VCaP (cell line): ENCODE measurements around the gene OR10D3.
"Not testable (repeated sequence)": the region's sequence is repeated elsewhere in the genome, so short reads cannot be mapped to it uniquely, and the experiment has no call there.

Source experiments
- H3K27ac ChIP-seq: fragments of 450-650 bp; 2 replicates; pipeline ENCODE4 v1.5.1; 2017
- TF ChIP-seq, protein P1 (sequence below): fragments of 450-650 bp; conservative IDR thresholded peaks from 2 replicates; pipeline ENCODE4 v1.5.1; 2017; ENCODE audit warnings: mild to moderate bottlenecking, moderate library complexity

OR10D3 gene

GRCh38 chr11:124160986-124161385, 22.2 kb upstream of the OR10D3 start:
- H3K27ac ChIP-seq = no peak overlapping the region
- TF ChIP-seq, protein P1, sequence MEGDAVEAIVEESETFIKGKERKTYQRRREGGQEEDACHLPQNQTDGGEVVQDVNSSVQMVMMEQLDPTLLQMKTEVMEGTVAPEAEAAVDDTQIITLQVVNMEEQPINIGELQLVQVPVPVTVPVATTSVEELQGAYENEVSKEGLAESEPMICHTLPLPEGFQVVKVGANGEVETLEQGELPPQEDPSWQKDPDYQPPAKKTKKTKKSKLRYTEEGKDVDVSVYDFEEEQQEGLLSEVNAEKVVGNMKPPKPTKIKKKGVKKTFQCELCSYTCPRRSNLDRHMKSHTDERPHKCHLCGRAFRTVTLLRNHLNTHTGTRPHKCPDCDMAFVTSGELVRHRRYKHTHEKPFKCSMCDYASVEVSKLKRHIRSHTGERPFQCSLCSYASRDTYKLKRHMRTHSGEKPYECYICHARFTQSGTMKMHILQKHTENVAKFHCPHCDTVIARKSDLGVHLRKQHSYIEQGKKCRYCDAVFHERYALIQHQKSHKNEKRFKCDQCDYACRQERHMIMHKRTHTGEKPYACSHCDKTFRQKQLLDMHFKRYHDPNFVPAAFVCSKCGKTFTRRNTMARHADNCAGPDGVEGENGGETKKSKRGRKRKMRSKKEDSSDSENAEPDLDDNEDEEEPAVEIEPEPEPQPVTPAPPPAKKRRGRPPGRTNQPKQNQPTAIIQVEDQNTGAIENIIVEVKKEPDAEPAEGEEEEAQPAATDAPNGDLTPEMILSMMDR = no peak

- TF ChIP-seq, protein P1 = no peak
- H3K27ac ChIP-seq = no peak overlapping the region
Measured at GRCh38 chr11:124167826-124168231, 15.3 kb upstream of the OR10D3 start.

- TF ChIP-seq, protein P1 = no peak
- H3K27ac ChIP-seq = no peak overlapping the region
Measured at GRCh38 chr11:124168796-124169195, 14.3 kb upstream of the OR10D3 start.

- not testable (repeated sequence) for H3K27ac ChIP-seq
Measured at GRCh38 chr11:124170315-124170714, 12.8 kb upstream of the OR10D3 start.

DNA sequence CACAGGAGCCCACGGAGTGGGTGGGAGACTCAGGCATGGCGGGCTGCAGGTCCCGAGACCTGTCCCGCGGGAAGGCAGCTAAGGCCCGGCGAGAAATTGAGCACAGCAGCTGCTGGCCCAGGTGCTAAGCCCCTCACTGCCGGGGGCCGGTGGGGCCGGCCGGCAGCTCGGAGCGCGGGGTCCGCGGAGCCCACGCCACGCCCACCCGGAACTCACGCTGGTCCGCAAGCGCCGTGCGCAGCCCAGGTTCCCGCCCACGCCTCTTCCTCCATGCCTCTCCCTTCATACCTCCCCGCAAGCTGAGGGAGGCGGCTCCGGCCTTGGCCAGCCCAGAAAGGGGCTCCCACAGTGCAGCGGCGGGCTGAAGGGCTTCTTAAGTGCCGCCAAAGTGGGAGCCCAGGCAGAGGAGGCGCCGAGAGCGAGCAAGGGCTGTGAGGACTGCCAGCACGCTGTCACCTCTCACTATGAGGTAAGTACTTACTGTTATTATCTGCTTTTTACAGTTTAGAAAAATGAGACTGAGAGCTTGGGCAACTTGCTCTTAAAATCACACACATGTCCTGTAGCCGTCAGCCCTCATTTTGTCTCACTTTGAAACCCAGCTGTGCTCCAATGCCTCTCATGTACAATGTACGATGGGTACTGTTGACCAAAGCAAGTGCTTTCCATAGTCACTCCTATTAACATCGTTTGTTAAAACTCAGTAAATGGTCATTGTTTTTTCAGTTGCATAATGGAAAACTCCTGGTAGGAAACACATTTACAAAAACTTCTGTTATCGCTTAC, 12.2 kb upstream of the OR10D3 start:
- H3K27ac ChIP-seq = no peak overlapping the region
- TF ChIP-seq, protein P1 = no peak

GRCh38 chr11:124172101-124172500, 11.0 kb upstream of the OR10D3 start:
- no peak overlapping the region for H3K27ac ChIP-seq
- TF ChIP-seq, protein P1 = no peak

DNA sequence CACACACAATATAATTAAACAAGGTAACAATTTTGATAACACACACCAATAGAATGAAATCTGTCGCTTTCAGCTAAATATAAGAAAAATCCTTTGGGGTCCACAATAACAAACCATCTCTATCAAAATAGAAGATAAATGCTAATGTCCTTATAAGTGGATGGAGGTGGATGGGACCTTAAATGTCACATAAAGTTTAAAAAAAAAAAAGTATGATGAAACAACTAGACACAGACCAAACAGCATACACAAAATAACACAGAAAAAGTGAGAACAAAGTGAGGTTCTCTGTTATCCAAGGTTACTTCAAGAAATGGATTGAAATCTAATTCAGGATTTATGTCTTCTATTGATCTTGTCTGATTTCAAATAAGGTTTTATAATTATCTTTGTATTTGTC, 10.5 kb upstream of the OR10D3 start:
- no peak overlapping the region for H3K27ac ChIP-seq
- TF ChIP-seq, protein P1 = no peak

DNA sequence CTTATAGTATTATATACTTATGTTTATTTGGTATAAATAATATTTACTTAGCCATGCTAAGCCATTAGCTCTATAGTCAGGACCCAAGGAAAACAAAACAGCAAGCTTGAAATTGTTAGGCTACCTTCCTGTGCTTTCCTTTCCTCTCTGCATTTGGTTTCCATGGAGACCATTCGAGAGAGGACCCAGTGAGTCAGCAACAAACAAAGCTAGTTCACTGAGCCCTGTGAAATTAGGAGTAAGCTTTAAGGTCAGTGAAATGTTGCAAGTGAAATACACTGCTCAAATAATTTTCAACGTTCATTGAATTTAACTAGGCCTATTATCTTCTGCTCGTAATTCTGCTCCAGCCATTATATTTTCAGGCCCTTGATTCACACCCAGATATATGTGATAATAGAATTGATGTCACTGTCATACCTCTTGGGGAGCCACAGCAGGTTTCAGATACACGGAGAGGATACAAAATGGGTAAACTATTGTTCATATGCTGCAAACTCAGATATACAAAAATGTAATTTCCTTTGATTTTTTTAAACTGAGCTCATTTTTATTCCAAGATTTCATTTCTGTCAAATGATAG, 9.1 kb upstream of the OR10D3 start:
- no peak overlapping the region for H3K27ac ChIP-seq
- TF ChIP-seq, protein P1 = no peak
